Measurements from ENCODE around the gene RPL41. TPM values are rescaled to one million over a fixed set of nuclear protein-coding genes. Genes with fewer than 3 reads are reported as not detected.

RPL41 gene
- total and polyA plus RNA-seq, 9 of the 15 experiments (the other 6 are each of a cell fraction or from before 2014, with no cell fraction given): 3,403 to 11,276 (median 5,604) TPM

DNA sequence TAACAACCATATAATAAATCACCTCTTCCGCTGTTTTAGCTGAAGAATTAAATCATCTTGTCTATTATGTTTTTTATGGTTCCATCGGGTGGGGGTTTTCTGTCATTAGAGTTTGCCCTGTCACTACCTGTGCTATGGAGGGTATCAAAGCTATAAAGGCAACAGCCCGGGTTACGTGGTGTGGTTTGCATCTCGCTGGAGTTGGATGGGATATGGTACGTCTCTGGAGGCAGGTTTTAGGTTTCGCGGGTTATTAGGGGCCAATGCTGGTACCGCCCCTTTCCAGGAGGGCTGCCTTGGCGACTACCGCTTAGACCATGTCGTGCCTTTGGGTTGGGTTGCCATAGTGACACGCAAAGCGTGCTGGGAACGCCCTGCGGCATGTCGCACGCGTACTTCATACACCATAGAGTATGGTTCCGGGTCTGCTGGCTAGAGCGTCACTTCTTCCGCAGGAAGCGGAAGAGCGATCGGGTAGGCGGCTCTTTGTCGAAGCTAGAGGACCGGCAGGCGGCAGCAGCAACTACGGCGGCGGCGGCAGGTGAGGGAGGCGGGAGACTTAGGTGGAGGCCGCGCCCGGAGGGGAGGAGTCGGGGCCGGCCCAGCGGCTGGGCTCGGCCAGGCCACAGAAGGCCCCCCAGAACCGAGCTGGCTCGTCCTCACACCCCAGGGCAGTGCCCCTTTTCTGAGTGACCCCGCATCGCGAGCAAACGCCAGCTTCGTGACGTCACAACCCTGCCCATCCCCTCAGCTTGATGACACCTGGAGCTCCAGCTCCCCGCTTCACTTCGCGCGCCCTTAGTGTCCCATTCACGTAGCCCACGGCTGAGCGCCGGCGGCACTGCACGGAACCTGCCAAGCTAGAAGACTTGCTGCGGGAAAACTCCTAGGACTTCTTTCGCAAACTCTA lies 1.6 kb downstream of the RPL41 start, which contains the start of gene ZC3H10 (continued):
- TF ChIP-seq, protein P1, sequence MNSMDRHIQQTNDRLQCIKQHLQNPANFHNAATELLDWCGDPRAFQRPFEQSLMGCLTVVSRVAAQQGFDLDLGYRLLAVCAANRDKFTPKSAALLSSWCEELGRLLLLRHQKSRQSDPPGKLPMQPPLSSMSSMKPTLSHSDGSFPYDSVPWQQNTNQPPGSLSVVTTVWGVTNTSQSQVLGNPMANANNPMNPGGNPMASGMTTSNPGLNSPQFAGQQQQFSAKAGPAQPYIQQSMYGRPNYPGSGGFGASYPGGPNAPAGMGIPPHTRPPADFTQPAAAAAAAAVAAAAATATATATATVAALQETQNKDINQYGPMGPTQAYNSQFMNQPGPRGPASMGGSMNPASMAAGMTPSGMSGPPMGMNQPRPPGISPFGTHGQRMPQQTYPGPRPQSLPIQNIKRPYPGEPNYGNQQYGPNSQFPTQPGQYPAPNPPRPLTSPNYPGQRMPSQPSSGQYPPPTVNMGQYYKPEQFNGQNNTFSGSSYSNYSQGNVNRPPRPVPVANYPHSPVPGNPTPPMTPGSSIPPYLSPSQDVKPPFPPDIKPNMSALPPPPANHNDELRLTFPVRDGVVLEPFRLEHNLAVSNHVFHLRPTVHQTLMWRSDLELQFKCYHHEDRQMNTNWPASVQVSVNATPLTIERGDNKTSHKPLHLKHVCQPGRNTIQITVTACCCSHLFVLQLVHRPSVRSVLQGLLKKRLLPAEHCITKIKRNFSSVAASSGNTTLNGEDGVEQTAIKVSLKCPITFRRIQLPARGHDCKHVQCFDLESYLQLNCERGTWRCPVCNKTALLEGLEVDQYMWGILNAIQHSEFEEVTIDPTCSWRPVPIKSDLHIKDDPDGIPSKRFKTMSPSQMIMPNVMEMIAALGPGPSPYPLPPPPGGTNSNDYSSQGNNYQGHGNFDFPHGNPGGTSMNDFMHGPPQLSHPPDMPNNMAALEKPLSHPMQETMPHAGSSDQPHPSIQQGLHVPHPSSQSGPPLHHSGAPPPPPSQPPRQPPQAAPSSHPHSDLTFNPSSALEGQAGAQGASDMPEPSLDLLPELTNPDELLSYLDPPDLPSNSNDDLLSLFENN (IDR thresholded peaks at IDR 0.05; ENCODE audit: low read depth in 2 of 2, low read length in 2 of 2): peak in 1 of 2 experiments; percentile 33; a peak in 1 of 4 replicates
- TF ChIP-seq, protein P2, sequence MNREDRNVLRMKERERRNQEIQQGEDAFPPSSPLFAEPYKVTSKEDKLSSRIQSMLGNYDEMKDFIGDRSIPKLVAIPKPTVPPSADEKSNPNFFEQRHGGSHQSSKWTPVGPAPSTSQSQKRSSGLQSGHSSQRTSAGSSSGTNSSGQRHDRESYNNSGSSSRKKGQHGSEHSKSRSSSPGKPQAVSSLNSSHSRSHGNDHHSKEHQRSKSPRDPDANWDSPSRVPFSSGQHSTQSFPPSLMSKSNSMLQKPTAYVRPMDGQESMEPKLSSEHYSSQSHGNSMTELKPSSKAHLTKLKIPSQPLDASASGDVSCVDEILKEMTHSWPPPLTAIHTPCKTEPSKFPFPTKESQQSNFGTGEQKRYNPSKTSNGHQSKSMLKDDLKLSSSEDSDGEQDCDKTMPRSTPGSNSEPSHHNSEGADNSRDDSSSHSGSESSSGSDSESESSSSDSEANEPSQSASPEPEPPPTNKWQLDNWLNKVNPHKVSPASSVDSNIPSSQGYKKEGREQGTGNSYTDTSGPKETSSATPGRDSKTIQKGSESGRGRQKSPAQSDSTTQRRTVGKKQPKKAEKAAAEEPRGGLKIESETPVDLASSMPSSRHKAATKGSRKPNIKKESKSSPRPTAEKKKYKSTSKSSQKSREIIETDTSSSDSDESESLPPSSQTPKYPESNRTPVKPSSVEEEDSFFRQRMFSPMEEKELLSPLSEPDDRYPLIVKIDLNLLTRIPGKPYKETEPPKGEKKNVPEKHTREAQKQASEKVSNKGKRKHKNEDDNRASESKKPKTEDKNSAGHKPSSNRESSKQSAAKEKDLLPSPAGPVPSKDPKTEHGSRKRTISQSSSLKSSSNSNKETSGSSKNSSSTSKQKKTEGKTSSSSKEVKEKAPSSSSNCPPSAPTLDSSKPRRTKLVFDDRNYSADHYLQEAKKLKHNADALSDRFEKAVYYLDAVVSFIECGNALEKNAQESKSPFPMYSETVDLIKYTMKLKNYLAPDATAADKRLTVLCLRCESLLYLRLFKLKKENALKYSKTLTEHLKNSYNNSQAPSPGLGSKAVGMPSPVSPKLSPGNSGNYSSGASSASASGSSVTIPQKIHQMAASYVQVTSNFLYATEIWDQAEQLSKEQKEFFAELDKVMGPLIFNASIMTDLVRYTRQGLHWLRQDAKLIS (CRISPR knock-in tag; IDR thresholded peaks at IDR 0.05): peak; percentile 99
- TF ChIP-seq U2AF2 (optimal IDR thresholded peaks at IDR 0.05; ENCODE audit: low read depth, low read length) (no peak), ZFP36 (IDR thresholded peaks at IDR 0.05; ENCODE audit: low read depth, low read length, partially characterized antibody) (peak; percentile 31), ZNF77 (CRISPR knock-in tag; IDR thresholded peaks at IDR 0.05) (no peak)
- TF ChIP-seq, protein P3, sequence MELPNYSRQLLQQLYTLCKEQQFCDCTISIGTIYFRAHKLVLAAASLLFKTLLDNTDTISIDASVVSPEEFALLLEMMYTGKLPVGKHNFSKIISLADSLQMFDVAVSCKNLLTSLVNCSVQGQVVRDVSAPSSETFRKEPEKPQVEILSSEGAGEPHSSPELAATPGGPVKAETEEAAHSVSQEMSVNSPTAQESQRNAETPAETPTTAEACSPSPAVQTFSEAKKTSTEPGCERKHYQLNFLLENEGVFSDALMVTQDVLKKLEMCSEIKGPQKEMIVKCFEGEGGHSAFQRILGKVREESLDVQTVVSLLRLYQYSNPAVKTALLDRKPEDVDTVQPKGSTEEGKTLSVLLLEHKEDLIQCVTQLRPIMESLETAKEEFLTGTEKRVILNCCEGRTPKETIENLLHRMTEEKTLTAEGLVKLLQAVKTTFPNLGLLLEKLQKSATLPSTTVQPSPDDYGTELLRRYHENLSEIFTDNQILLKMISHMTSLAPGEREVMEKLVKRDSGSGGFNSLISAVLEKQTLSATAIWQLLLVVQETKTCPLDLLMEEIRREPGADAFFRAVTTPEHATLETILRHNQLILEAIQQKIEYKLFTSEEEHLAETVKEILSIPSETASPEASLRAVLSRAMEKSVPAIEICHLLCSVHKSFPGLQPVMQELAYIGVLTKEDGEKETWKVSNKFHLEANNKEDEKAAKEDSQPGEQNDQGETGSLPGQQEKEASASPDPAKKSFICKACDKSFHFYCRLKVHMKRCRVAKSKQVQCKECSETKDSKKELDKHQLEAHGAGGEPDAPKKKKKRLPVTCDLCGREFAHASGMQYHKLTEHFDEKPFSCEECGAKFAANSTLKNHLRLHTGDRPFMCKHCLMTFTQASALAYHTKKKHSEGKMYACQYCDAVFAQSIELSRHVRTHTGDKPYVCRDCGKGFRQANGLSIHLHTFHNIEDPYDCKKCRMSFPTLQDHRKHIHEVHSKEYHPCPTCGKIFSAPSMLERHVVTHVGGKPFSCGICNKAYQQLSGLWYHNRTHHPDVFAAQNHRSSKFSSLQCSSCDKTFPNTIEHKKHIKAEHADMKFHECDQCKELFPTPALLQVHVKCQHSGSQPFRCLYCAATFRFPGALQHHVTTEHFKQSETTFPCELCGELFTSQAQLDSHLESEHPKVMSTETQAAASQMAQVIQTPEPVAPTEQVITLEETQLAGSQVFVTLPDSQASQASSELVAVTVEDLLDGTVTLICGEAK (IDR thresholded peaks at IDR 0.05): peak; percentile 99
- TF ChIP-seq, protein P3 (CRISPR knock-in tag; IDR thresholded peaks at IDR 0.05): no peak
- TF ChIP-seq, protein P4, sequence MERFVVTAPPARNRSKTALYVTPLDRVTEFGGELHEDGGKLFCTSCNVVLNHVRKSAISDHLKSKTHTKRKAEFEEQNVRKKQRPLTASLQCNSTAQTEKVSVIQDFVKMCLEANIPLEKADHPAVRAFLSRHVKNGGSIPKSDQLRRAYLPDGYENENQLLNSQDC (CRISPR knock-in tag; IDR thresholded peaks at IDR 0.05): peak; percentile 63; the same call in 1 of the 2 replicates

Measured in K562 (cell line).